IMR-90 (cell line): Measurements from ENCODE around the gene CLCN4. TPM values are rescaled to one million over a fixed set of nuclear protein-coding genes. Genes with fewer than 3 reads are reported as not detected.

ENCODE experiments used
- ATAC-seq: fragments of 200-7000 bp; cut with Tn5 transposase; 2 replicates; pipeline ENCODE4 v1.9.1; 2020; ENCODE audit warnings: low read depth, mild to moderate bottlenecking, moderate library complexity
- BruUV-seq: library from RNA; stranded (reverse); fragments of 400-500 nt; replicated peaks from 2 replicates; lab custom pipeline; 2021; lab: Mats Ljungman, UMichigan
- CTCF ChIA-PET: fragments of 300-600 bp; formaldehyde crosslinking; extraction: SDS; loops from one replicate; lab custom pipeline; 2021; ENCODE audit warnings: antibody characterized with exemption; lab: Yijun Ruan, JAX
- POLR2A ChIA-PET: fragments of 300-600 bp; sonication (Branson Sonifier 250); formaldehyde crosslinking; loops from one replicate; lab custom pipeline; 2022; ENCODE audit warnings: antibody characterized with exemption; ENCODE audit not compliant: unreplicated experiment; lab: Charles Lee
- DNase-seq: peaks from one replicate; pipeline ENCODE4 v3.0.0; 2013
- H2AFZ ChIP-seq: replicated peaks from 2 replicates; pipeline ENCODE3; 2013; ENCODE audit warnings: low read length, mild to moderate bottlenecking; ENCODE audit not compliant: poor library complexity
- H2AK5ac ChIP-seq: 2 replicates; pipeline ENCODE4 v1.6.1; 2013; ENCODE audit warnings: low read depth, low read length, inconsistent platforms
- H2AK9ac ChIP-seq: replicated peaks from 2 replicates; pipeline ENCODE3; 2013; ENCODE audit warnings: mild to moderate bottlenecking, low read depth, low read length, moderate library complexity; ENCODE audit not compliant: poor library complexity
- H2BK120ac ChIP-seq: 2 replicates; pipeline ENCODE4 v1.6.1; 2013; ENCODE audit warnings: low read depth, low read length, inconsistent platforms
- H2BK15ac ChIP-seq: 3 replicates; pipeline ENCODE4 v1.6.1; 2013; ENCODE audit warnings: low read depth, low read length, inconsistent platforms
- H2BK20ac ChIP-seq: 2 replicates; pipeline ENCODE4 v1.6.1; 2013; ENCODE audit warnings: low read depth, mild to moderate bottlenecking, inconsistent platforms, low read length, moderate library complexity
- H2BK5ac ChIP-seq: 2 replicates; pipeline ENCODE4 v1.6.1; 2013; ENCODE audit warnings: mild to moderate bottlenecking, low read depth, low read length, inconsistent platforms; ENCODE audit not compliant: poor library complexity, severe bottlenecking
- H3K14ac ChIP-seq: replicated peaks from 2 replicates; pipeline ENCODE4 v1.6.1; 2013; ENCODE audit warnings: low read depth, low read length, inconsistent platforms
- H3K18ac ChIP-seq: 2 replicates; pipeline ENCODE4 v1.6.1; 2013; ENCODE audit warnings: low read depth, low read length, control low read depth
- H3K23ac ChIP-seq: 2 replicates; pipeline ENCODE4 v1.6.1; 2013; ENCODE audit warnings: low read depth, low read length, inconsistent platforms
- H3K27ac ChIP-seq: 2 replicates; pipeline ENCODE4 v1.5.1; 2013; ENCODE audit warnings: mild to moderate bottlenecking, control low read depth, low read length; ENCODE audit not compliant: insufficient read depth
- H3K27me3 ChIP-seq: 2 replicates; pipeline ENCODE4 v1.6.1; 2013; ENCODE audit warnings: low read length; ENCODE audit not compliant: control insufficient read depth, insufficient read depth
- H3K36me3 ChIP-seq: 2 replicates; pipeline ENCODE4 v1.6.1; 2013; ENCODE audit warnings: low read length, mixed read lengths; ENCODE audit not compliant: control insufficient read depth, insufficient read depth
- H3K4ac ChIP-seq: 2 replicates; pipeline ENCODE4 v1.6.1; 2013; ENCODE audit warnings: low read depth, low read length, inconsistent platforms
- H3K4me1 ChIP-seq: 2 replicates; pipeline ENCODE4 v1.6.1; 2013; ENCODE audit warnings: low read length, mixed read lengths; ENCODE audit not compliant: control insufficient read depth, insufficient read depth
- H3K4me2 ChIP-seq: 2 replicates; pipeline ENCODE4 v1.6.1; 2013; ENCODE audit warnings: low read depth, mild to moderate bottlenecking, control low read depth, low read length, moderate library complexity
- H3K4me3 ChIP-seq: 2 replicates; pipeline ENCODE4 v1.5.1; 2013; ENCODE audit warnings: low read depth, mild to moderate bottlenecking, control low read depth, low read length, moderate library complexity; ENCODE audit not compliant: insufficient read depth
- H3K56ac ChIP-seq: 2 replicates; pipeline ENCODE4 v1.6.1; 2013; ENCODE audit warnings: low read length, inconsistent platforms; ENCODE audit not compliant: insufficient read depth; ENCODE audit errors: extremely low read depth
- H3K79me1 ChIP-seq, 2 experiments: 2 replicates each; pipeline ENCODE4 v1.6.1; 2013; ENCODE audit warnings: low read length in 2 of 2, inconsistent platforms in 1 of 2, low read depth in 1 of 2
- H3K9ac ChIP-seq: 2 replicates; pipeline ENCODE4 v1.6.1; 2013; ENCODE audit warnings: low read depth, low read length, control low read depth
- H3K9me1 ChIP-seq: 2 replicates; pipeline ENCODE4 v1.6.1; 2013; ENCODE audit warnings: low read length, inconsistent platforms; ENCODE audit not compliant: insufficient read depth
- H3K9me3 ChIP-seq: 2 replicates; pipeline ENCODE4 v1.6.1; 2013; ENCODE audit warnings: low read length; ENCODE audit not compliant: control insufficient read depth, insufficient read depth
- H4K20me1 ChIP-seq: 2 replicates; pipeline ENCODE4 v1.6.1; 2013; ENCODE audit warnings: low read length, inconsistent platforms; ENCODE audit not compliant: insufficient read depth
- H4K5ac ChIP-seq: 2 replicates; pipeline ENCODE4 v1.6.1; 2013; ENCODE audit warnings: mild to moderate bottlenecking, low read depth, low read length, control low read depth
- H4K8ac ChIP-seq, 2 experiments: 2 replicates each; pipeline ENCODE4 v1.6.1; 2013; ENCODE audit warnings: low read depth in 2 of 2, low read length in 2 of 2, control low read depth in 1 of 2, inconsistent platforms in 1 of 2
- H4K91ac ChIP-seq: 2 replicates; pipeline ENCODE4 v1.6.1; 2013; ENCODE audit warnings: low read depth, low read length, inconsistent platforms; ENCODE audit not compliant: insufficient read depth
- BHLHE40 ChIP-seq: fragments of 150-350 bp; IDR thresholded peaks from 2 replicates; pipeline ENCODE4 v1.6.1; 2016; ENCODE audit warnings: mild to moderate bottlenecking, low read depth, low read length
- CEBPB ChIP-seq: IDR thresholded peaks from 2 replicates; pipeline ENCODE4 v1.6.1; 2012; ENCODE audit warnings: low read depth, low read length, improper control_type of control experiment
- CHD1 ChIP-seq: IDR thresholded peaks from 2 replicates; pipeline ENCODE4 v1.6.1; 2012; ENCODE audit warnings: low read depth, low read length, improper control_type of control experiment
- CTCF ChIP-seq: conservative IDR thresholded peaks from 2 replicates; pipeline ENCODE4 v1.5.1; 2012; ENCODE audit warnings: mild to moderate bottlenecking, low read depth, low read length, improper control_type of control experiment
- ELK1 ChIP-seq: fragments of 150-350 bp; IDR thresholded peaks from 2 replicates; pipeline ENCODE4 v1.6.1; 2016; ENCODE audit warnings: low read depth, mild to moderate bottlenecking, low read length, moderate library complexity, borderline replicate concordance
- FOS ChIP-seq: fragments of 150-350 bp; IDR thresholded peaks from 2 replicates; pipeline ENCODE4 v1.6.1; 2016; ENCODE audit warnings: low read depth, low read length
- MAZ ChIP-seq: IDR thresholded peaks from 2 replicates; pipeline ENCODE4 v1.6.1; 2012; ENCODE audit warnings: low read depth, mild to moderate bottlenecking, low read length, improper control_type of control experiment, moderate library complexity, borderline replicate concordance
- NFE2L2 ChIP-seq: fragments of 150-350 bp; IDR thresholded peaks from 2 replicates; pipeline ENCODE4 v1.6.1; 2016; ENCODE audit warnings: low read depth, mild to moderate bottlenecking, low read length
- POLR2A ChIP-seq: IDR thresholded peaks from 2 replicates; pipeline ENCODE4 v1.6.1; 2012; ENCODE audit warnings: mild to moderate bottlenecking, low read depth, low read length
- RAD21 ChIP-seq: IDR thresholded peaks from 2 replicates; pipeline ENCODE4 v1.6.1; 2012; ENCODE audit warnings: low read length, improper control_type of control experiment
- RCOR1 ChIP-seq: IDR thresholded peaks from 2 replicates; pipeline ENCODE4 v1.6.1; 2012; ENCODE audit warnings: mild to moderate bottlenecking, low read length, improper control_type of control experiment; ENCODE audit not compliant: insufficient replicate concordance
- RFX5 ChIP-seq: IDR thresholded peaks from 2 replicates; pipeline ENCODE4 v1.8.0; 2012; ENCODE audit warnings: low read depth, mild to moderate bottlenecking, low read length, moderate library complexity
- SMC3 ChIP-seq: fragments of 150-350 bp; IDR thresholded peaks from 2 replicates; pipeline ENCODE4 v1.6.1; 2016; ENCODE audit warnings: low read depth, mild to moderate bottlenecking, antibody characterized with exemption, low read length, moderate library complexity
- USF2 ChIP-seq: fragments of 150-350 bp; IDR thresholded peaks from 2 replicates; pipeline ENCODE4 v1.6.1; 2017; ENCODE audit warnings: mild to moderate bottlenecking, antibody characterized with exemption, low read length, low read depth
- WGBS, 2 experiments: methylation state at CpG; one replicate each; pipeline versions ENCODE4 v1.1.5 to v1.1.7; 2013; ENCODE audit warnings: missing lambda C conversion rate in 2 of 2; ENCODE audit not compliant: insufficient read length in 1 of 2; ENCODE audit errors: extremely low coverage in 2 of 2; 5-methylcytosine and 5-hydroxymethylcytosine counted together
- dilution Hi-C: fragments of 300-500 bp; cut with HindIII; formaldehyde crosslinking; loops from one replicate; pipeline ENCODE4 v1.14.3; 2018; ENCODE audit warnings: low sequenced_read_pairs; ENCODE audit not compliant: unreplicated experiment
- in situ Hi-C: fragments of 300-500 bp; cut with MboI; formaldehyde crosslinking; loops from 3 replicates; pipeline ENCODE4 v1.14.3; 2019; ENCODE audit warnings: low sequenced_read_pairs, inconsistent platforms, mixed read lengths
- intact Hi-C: fragments of 100-400 bp; cut with micrococcal nuclease; formaldehyde crosslinking; loops from 2 replicates; pipeline ENCODE4 v1.10.0; 2022
- polyA plus RNA-seq, 3 experiments: library from polyadenylated mRNA; depleted of rRNA; stranded (reverse); fragments of >200 nt; gene quantifications; 2 replicates each; pipeline ENCODE4 v1.2.3, GENCODE V29; 2012; ENCODE audit warnings: low replicate concordance in 1 of 3
- total RNA-seq: library from RNA; depleted of rRNA; stranded (reverse); fragments of >200 nt; gene quantifications from 2 replicates; pipeline ENCODE4 v1.2.3, GENCODE V29; 2012

Gene CLCN4
- total and polyA plus RNA-seq, 2 of the 4 experiments (the other 2 are of a cell fraction): 2.2 to 4.5 TPM

GRCh38 chrX:10107483-10107882 is 49.3 kb upstream of the CLCN4 start:
- Histone ChIP-seq H4K91ac (no peak overlapping the region), H3K4me2 (no peak overlapping the region), H3K4me1 (peaks cover 2% of the 10 kb centered on the region; the same call in 1 of the 2 replicates), H3K36me3 (peaks cover 17% of the 10 kb centered on the region), H2AFZ (no peak overlapping the region), H3K27me3 (no peaks in the 10 kb centered on the region), H3K9me1 (peaks cover 7% of the 10 kb centered on the region; the same call in 1 of the 2 replicates), H3K9me3 (no peaks in the 10 kb centered on the region), H2BK15ac (no peak overlapping the region), H2BK120ac (no peak overlapping the region), H2AK5ac (no peak overlapping the region), H3K23ac (no peak overlapping the region), H2BK5ac (no peak overlapping the region), H3K14ac (no peak overlapping the region), H2BK20ac (no peak overlapping the region), H3K9ac (no peak overlapping the region), H4K8ac (no peak overlapping the region), H4K20me1 (peaks cover 7% of the 10 kb centered on the region; the same call in 1 of the 2 replicates), H3K56ac (no peak overlapping the region), H3K4ac (no peak overlapping the region), H3K4me3 (no peak overlapping the region), H4K5ac (no peak overlapping the region), H3K79me1 (0 out of 4 replicates have a peak, but pooled peaks cover 0 to 6% of the 10 kb centered on the region in 2 experiments), H3K27ac (no peak overlapping the region), H2AK9ac (no peak overlapping the region), H3K18ac (no peak overlapping the region)
- WGBS, 2 experiments: no CpG with 5 or more reads among the region's 2 CpGs
- no TSS peak for BruUV-seq
- in situ Hi-C loops: loop anchor here (25.0 kb wide), 2 partner anchors 220 to 1295 kb away; partner anchors contain the start of gene FAM9A
- dilution Hi-C loops: no loop called here
- TF ChIP-seq FOS (no peak), RAD21 (no peak), SMC3 (no peak), CEBPB (no peak), POLR2A (no peak), RFX5 (no peak), USF2 (no peak), NFE2L2 (no peak), RCOR1 (no peak), ELK1 (no peak), CHD1 (no peak), MAZ (no peak), CTCF (no peak), BHLHE40 (no peak)
- no peak for ATAC-seq
- ChIA-PET POLR2A (no interaction called here), CTCF (interaction anchor here (1.3 kb wide), 1 partner anchor 12 kb away, joined by 5 read pairs; no protein-coding TSS in a partner anchor)
- DNase-seq: no peak
- intact Hi-C loops: no loop called here
